ENCODE measurements around the gene HAPSTR1. TPM values are rescaled to one million over a fixed set of nuclear protein-coding genes. Genes with fewer than 3 reads are reported as not detected.

HAPSTR1 gene
- total and polyA plus RNA-seq, 2 experiments from 2014 or later = 26.5 to 60.0 TPM

DNA sequence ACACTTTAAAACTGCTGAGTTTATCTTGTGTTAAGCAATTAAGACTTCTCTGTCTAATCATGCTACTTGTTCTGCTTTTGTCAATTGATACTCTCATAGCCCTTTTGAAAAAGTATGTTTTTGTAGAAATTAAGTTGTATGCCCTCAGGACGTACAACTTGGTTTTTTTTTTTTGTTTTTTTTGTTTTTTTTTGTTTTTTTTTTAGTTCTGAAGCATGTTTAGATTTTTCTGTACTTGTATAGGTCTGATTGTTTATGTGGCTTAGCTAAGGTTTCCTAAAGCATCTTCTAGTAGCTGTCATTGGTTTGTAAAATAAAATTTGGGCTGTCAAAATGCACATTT, 21.4 kb downstream of the HAPSTR1 start:
- Histone ChIP-seq H3K4me1 (ENCODE audit: low read depth) (peaks cover 32% of the 10 kb centered on the region), H3K27me3 (no peaks in the 10 kb centered on the region), H3K36me3 (peaks cover 43% of the 10 kb centered on the region), H3K27ac (peak overlapping the region; percentile 48), H3K9me3 (ENCODE audit: low read depth) (no peaks in the 10 kb centered on the region), H3K4me3 (no peak overlapping the region)
- DNase-seq (ENCODE audit: low read depth in 1 of 2, low spot score in 1 of 2) = no peak
- TF ChIP-seq, protein P1, sequence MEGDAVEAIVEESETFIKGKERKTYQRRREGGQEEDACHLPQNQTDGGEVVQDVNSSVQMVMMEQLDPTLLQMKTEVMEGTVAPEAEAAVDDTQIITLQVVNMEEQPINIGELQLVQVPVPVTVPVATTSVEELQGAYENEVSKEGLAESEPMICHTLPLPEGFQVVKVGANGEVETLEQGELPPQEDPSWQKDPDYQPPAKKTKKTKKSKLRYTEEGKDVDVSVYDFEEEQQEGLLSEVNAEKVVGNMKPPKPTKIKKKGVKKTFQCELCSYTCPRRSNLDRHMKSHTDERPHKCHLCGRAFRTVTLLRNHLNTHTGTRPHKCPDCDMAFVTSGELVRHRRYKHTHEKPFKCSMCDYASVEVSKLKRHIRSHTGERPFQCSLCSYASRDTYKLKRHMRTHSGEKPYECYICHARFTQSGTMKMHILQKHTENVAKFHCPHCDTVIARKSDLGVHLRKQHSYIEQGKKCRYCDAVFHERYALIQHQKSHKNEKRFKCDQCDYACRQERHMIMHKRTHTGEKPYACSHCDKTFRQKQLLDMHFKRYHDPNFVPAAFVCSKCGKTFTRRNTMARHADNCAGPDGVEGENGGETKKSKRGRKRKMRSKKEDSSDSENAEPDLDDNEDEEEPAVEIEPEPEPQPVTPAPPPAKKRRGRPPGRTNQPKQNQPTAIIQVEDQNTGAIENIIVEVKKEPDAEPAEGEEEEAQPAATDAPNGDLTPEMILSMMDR (IDR thresholded peaks at IDR 0.05; ENCODE audit: low read depth, low read length) = no peak

DNA sequence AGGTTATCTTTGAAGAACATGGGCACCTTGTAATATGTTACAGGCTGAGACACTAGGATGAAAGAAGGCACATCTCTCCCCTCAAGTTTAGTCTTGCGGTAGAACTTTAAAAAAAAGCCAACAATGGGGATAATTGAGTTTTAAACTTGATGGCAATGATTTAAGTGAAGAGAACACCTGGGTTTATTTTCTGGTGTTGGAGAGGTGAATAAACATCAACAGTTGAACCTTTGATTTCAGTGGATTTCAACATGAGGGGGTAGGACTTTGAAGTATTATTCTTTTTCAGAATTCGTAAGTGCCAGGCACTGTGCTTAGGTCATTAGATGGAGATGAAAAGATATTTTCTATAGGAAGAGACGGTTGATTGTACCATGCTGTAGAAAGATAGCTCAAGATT, 22.3 kb downstream of the HAPSTR1 start:
- TF ChIP-seq, protein P1 (IDR thresholded peaks at IDR 0.05; ENCODE audit: low read depth, low read length) = no peak
- Histone ChIP-seq H3K27ac (no peak overlapping the region), H3K9me3 (ENCODE audit: low read depth) (no peaks in the 10 kb centered on the region), H3K36me3 (peaks cover 43% of the 10 kb centered on the region), H3K27me3 (no peaks in the 10 kb centered on the region), H3K4me1 (ENCODE audit: low read depth) (peaks cover 32% of the 10 kb centered on the region), H3K4me3 (no peak overlapping the region)
- DNase-seq (ENCODE audit: low read depth in 1 of 2, low spot score in 1 of 2) = no peak

DNA sequence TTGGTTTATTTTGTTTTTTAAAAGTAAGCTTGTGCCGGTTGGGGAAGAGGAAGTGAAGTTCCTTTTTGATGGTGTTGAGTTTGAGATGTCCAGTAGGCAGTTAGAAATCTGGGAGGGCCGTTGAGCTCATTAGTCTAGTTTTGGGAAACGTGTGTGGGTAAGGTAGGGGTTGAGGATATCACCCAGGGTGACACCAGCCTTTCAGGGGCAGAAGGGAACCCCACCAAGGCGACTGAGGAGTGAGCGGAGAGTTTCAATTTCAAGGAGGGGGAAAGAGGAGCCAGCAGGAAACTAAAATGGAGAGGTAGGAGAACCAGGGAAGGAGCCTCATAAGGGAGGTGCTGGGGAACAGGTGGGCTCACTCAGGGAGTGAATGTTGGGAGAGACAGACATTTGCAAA, 22.7 kb downstream of the HAPSTR1 start:
- Histone ChIP-seq H3K27me3 (no peaks in the 10 kb centered on the region), H3K4me1 (ENCODE audit: low read depth) (peaks cover 32% of the 10 kb centered on the region), H3K27ac (no peak overlapping the region), H3K36me3 (peaks cover 40% of the 10 kb centered on the region), H3K9me3 (ENCODE audit: low read depth) (no peaks in the 10 kb centered on the region), H3K4me3 (no peak overlapping the region)
- DNase-seq (ENCODE audit: low read depth in 1 of 2, low spot score in 1 of 2) = no peak
- TF ChIP-seq, protein P1 (IDR thresholded peaks at IDR 0.05; ENCODE audit: low read depth, low read length) = no peak

DNA sequence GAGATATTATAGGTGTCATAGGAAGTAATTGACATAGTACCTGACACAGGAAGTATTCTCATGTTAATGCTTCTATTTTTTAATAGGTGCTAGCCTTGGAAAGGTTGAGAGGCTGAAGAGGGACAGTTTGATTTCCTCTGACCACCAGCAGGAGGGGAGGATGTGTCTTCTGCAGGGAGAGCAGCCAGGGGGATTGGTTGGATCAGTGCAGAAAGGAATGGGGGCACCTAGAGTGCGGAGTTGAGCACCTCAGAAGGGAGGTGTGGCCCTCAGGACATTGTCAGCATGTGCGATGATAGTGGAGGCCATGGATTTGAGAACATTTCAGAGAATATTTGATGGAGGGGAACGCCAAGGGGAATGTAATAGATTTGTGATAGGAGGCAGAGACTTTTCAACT, 23.4 kb downstream of the HAPSTR1 start:
- TF ChIP-seq, protein P1 (IDR thresholded peaks at IDR 0.05; ENCODE audit: low read depth, low read length) = no peak
- H3K36me3 ChIP-seq = peaks cover 33% of the 10 kb centered on the region
- H3K27me3 ChIP-seq = no peaks in the 10 kb centered on the region
- peaks cover 26% of the 10 kb centered on the region for H3K4me1 ChIP-seq (ENCODE audit: low read depth)
- H3K9me3 ChIP-seq (ENCODE audit: low read depth) = no peaks in the 10 kb centered on the region
- no peak overlapping the region for H3K4me3 ChIP-seq
- no peak overlapping the region for H3K27ac ChIP-seq
- DNase-seq (ENCODE audit: low read depth in 1 of 2, low spot score in 1 of 2) = no peak

DNA sequence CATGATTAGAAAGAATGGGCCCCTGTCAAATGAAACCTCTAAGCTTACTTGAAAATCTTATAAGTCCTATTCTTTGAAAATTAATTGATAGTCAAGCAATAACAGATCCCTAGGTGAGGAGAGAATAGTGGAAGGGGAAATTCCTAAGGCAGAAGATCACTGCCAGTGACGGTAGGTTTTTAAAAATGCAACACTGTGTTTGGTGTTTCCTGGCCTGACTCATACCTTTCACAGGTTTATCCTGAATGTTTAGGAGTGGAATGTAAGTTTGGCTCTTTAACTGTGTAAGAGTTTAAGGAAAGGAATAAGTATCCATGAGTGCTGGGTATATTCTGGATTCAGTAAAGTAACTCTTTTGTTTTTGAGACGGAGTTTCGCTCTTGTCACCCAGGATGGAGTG, 23.8 kb downstream of the HAPSTR1 start:
- peaks cover 26% of the 10 kb centered on the region for H3K4me1 ChIP-seq (ENCODE audit: low read depth)
- H3K27me3 ChIP-seq = no peaks in the 10 kb centered on the region
- H3K36me3 ChIP-seq = peaks cover 31% of the 10 kb centered on the region
- no peaks in the 10 kb centered on the region for H3K9me3 ChIP-seq (ENCODE audit: low read depth)
- TF ChIP-seq, protein P1 (IDR thresholded peaks at IDR 0.05; ENCODE audit: low read depth, low read length) = no peak
- no peak for DNase-seq (ENCODE audit: low read depth in 1 of 2, low spot score in 1 of 2)
- no peak overlapping the region for H3K27ac ChIP-seq
- no peak overlapping the region for H3K4me3 ChIP-seq

DNA sequence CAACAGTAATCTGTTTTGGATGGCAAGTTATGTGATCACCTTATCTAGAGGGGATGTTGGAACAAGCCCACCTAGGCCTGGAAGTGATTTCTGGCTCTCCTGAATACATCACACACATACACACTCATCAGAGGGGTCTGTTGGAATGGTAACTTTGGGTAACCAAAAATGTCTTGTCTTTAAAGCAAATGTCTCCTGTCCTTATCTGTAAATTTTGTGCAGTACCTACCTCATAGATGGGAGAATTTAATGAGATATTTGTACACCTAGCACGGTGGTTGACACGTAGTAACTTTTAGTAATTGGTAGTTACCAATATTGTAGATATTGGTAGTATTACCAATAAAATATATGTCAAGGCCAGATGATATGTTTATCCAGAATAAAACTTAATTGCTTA, 24.7 kb downstream of the HAPSTR1 start:
- no peaks in the 10 kb centered on the region for H3K9me3 ChIP-seq (ENCODE audit: low read depth)
- H3K4me1 ChIP-seq (ENCODE audit: low read depth) = peaks cover 22% of the 10 kb centered on the region
- TF ChIP-seq, protein P1 (IDR thresholded peaks at IDR 0.05; ENCODE audit: low read depth, low read length) = no peak
- no peak overlapping the region for H3K27ac ChIP-seq
- H3K4me3 ChIP-seq = no peak overlapping the region
- peaks cover 27% of the 10 kb centered on the region for H3K36me3 ChIP-seq
- no peak for DNase-seq (ENCODE audit: low read depth in 1 of 2, low spot score in 1 of 2)
- H3K27me3 ChIP-seq = no peaks in the 10 kb centered on the region

Data from cardiac muscle cell (in vitro differentiated cells and primary cell).